ENCODE results near the gene GALNS. TPM values are rescaled to one million over a fixed set of nuclear protein-coding genes. Genes with fewer than 3 reads are reported as not detected.

GALNS gene
- total RNA-seq, 1 experiment from 2014 or later = 10.4 TPM

GRCh38 chr16:88843256-88843655, 13.5 kb downstream of the GALNS start:
- no peak overlapping the region for H3K27ac ChIP-seq
- no peaks in the 10 kb centered on the region for H3K4me1 ChIP-seq
- H3K9me3 ChIP-seq (replicated peaks) = no peaks in the 10 kb centered on the region
- H3K4me3 ChIP-seq = no peak overlapping the region
- H3K36me3 ChIP-seq = no peaks in the 10 kb centered on the region
- no peak for DNase-seq
- H3K27me3 ChIP-seq = no peaks in the 10 kb centered on the region

GRCh38 chr16:88842806-88843205, 13.9 kb downstream of the GALNS start:
- DNase-seq = no peak
- H3K27ac ChIP-seq = no peak overlapping the region
- H3K36me3 ChIP-seq = no peaks in the 10 kb centered on the region
- H3K4me3 ChIP-seq = no peak overlapping the region
- no peaks in the 10 kb centered on the region for H3K9me3 ChIP-seq (replicated peaks)
- H3K4me1 ChIP-seq = no peaks in the 10 kb centered on the region
- H3K27me3 ChIP-seq = no peaks in the 10 kb centered on the region

GRCh38 chr16:88842308-88842756, 14.4 kb downstream of the GALNS start:
- Histone ChIP-seq H3K27ac (no peak overlapping the region), H3K36me3 (no peaks in the 10 kb centered on the region), H3K27me3 (no peaks in the 10 kb centered on the region), H3K4me1 (no peaks in the 10 kb centered on the region), H3K4me3 (no peak overlapping the region), H3K9me3 (replicated peaks) (no peaks in the 10 kb centered on the region)
- no peak for DNase-seq

- H3K9me3 ChIP-seq (replicated peaks) = no peaks in the 10 kb centered on the region
- H3K36me3 ChIP-seq = no peaks in the 10 kb centered on the region
- no peaks in the 10 kb centered on the region for H3K4me1 ChIP-seq
- no peak for DNase-seq
- no peak overlapping the region for H3K27ac ChIP-seq
- no peaks in the 10 kb centered on the region for H3K27me3 ChIP-seq
- H3K4me3 ChIP-seq = no peak overlapping the region
These were observed 15.0 kb downstream of the GALNS start for GRCh38 chr16:88841521-88842307.

- no peaks in the 10 kb centered on the region for H3K4me1 ChIP-seq
- H3K36me3 ChIP-seq = no peaks in the 10 kb centered on the region
- no peaks in the 10 kb centered on the region for H3K27me3 ChIP-seq
- no peak for DNase-seq
- H3K27ac ChIP-seq = no peak overlapping the region
- H3K9me3 ChIP-seq (replicated peaks) = no peaks in the 10 kb centered on the region
- H3K4me3 ChIP-seq = no peak overlapping the region
These were observed 16.0 kb downstream of the GALNS start for GRCh38 chr16:88840600-88841215.

- DNase-seq = no peak
- Histone ChIP-seq H3K27me3 (no peaks in the 10 kb centered on the region), H3K9me3 (replicated peaks) (no peaks in the 10 kb centered on the region), H3K27ac (no peak overlapping the region), H3K4me1 (no peaks in the 10 kb centered on the region), H3K36me3 (no peaks in the 10 kb centered on the region), H3K4me3 (no peak overlapping the region)
These were observed 16.8 kb downstream of the GALNS start for GRCh38 chr16:88839745-88840599.

- Histone ChIP-seq H3K27me3 (no peaks in the 10 kb centered on the region), H3K9me3 (replicated peaks) (no peaks in the 10 kb centered on the region), H3K4me1 (no peaks in the 10 kb centered on the region), H3K4me3 (no peak overlapping the region), H3K36me3 (no peaks in the 10 kb centered on the region), H3K27ac (no peak overlapping the region)
- no peak for DNase-seq
These were observed 17.7 kb downstream of the GALNS start for GRCh38 chr16:88839026-88839529.

GRCh38 chr16:88838566-88838965, 18.2 kb downstream of the GALNS start:
- Histone ChIP-seq H3K4me1 (no peaks in the 10 kb centered on the region), H3K4me3 (no peak overlapping the region), H3K9me3 (replicated peaks) (no peaks in the 10 kb centered on the region), H3K27me3 (no peaks in the 10 kb centered on the region), H3K27ac (no peak overlapping the region), H3K36me3 (no peaks in the 10 kb centered on the region)
- DNase-seq = no peak

GRCh38 chr16:88837806-88838205, 18.9 kb downstream of the GALNS start:
- Histone ChIP-seq H3K4me3 (no peak overlapping the region), H3K27ac (no peak overlapping the region), H3K27me3 (no peaks in the 10 kb centered on the region), H3K36me3 (no peaks in the 10 kb centered on the region), H3K9me3 (replicated peaks) (no peaks in the 10 kb centered on the region), H3K4me1 (no peaks in the 10 kb centered on the region)
- no peak for DNase-seq

- Histone ChIP-seq H3K4me3 (no peak overlapping the region), H3K4me1 (no peaks in the 10 kb centered on the region), H3K36me3 (no peaks in the 10 kb centered on the region), H3K27ac (no peak overlapping the region), H3K9me3 (replicated peaks) (no peaks in the 10 kb centered on the region), H3K27me3 (no peaks in the 10 kb centered on the region)
- DNase-seq = no peak
These were observed 20.0 kb downstream of the GALNS start for GRCh38 chr16:88836791-88837190.

GRCh38 chr16:88835818-88836217, 20.9 kb downstream of the GALNS start:
- no peak overlapping the region for H3K4me3 ChIP-seq
- DNase-seq = no peak
- H3K9me3 ChIP-seq (replicated peaks) = no peaks in the 10 kb centered on the region
- no peaks in the 10 kb centered on the region for H3K27me3 ChIP-seq
- no peaks in the 10 kb centered on the region for H3K4me1 ChIP-seq
- no peak overlapping the region for H3K27ac ChIP-seq
- no peaks in the 10 kb centered on the region for H3K36me3 ChIP-seq

- no peak overlapping the region for H3K27ac ChIP-seq
- no peak overlapping the region for H3K4me3 ChIP-seq
- no peaks in the 10 kb centered on the region for H3K9me3 ChIP-seq (replicated peaks)
- no peak for DNase-seq
- H3K4me1 ChIP-seq = no peaks in the 10 kb centered on the region
- no peaks in the 10 kb centered on the region for H3K36me3 ChIP-seq
- no peaks in the 10 kb centered on the region for H3K27me3 ChIP-seq
These were observed 21.4 kb downstream of the GALNS start for GRCh38 chr16:88835383-88835782.

GRCh38 chr16:88834670-88835069, 22.1 kb downstream of the GALNS start:
- H3K9me3 ChIP-seq (replicated peaks) = no peaks in the 10 kb centered on the region
- no peak overlapping the region for H3K27ac ChIP-seq
- H3K4me1 ChIP-seq = no peaks in the 10 kb centered on the region
- no peaks in the 10 kb centered on the region for H3K27me3 ChIP-seq
- no peak for DNase-seq
- no peak overlapping the region for H3K4me3 ChIP-seq
- no peaks in the 10 kb centered on the region for H3K36me3 ChIP-seq

- Histone ChIP-seq H3K4me3 (no peak overlapping the region), H3K4me1 (no peaks in the 10 kb centered on the region), H3K36me3 (no peaks in the 10 kb centered on the region), H3K27ac (no peak overlapping the region), H3K9me3 (replicated peaks) (no peaks in the 10 kb centered on the region), H3K27me3 (no peaks in the 10 kb centered on the region)
- no peak for DNase-seq
These were observed 23.7 kb downstream of the GALNS start for GRCh38 chr16:88833086-88833485.

GRCh38 chr16:88831838-88832237, 24.9 kb downstream of the GALNS start:
- Histone ChIP-seq H3K4me1 (no peaks in the 10 kb centered on the region), H3K27me3 (no peaks in the 10 kb centered on the region), H3K9me3 (replicated peaks) (no peaks in the 10 kb centered on the region), H3K27ac (no peak overlapping the region), H3K36me3 (no peaks in the 10 kb centered on the region), H3K4me3 (no peak overlapping the region)
- no peak for DNase-seq

All from SJCRH30 (cell line).